NK-92 (cell line): ENCODE results near the gene COG4.

ENCODE experiments used
- DNase-seq: peaks from one replicate; lab custom pipeline; 2025; ENCODE audit not compliant: unreplicated experiment; lab: John Stamatoyannopoulos, UW

The COG4 gene

DNA sequence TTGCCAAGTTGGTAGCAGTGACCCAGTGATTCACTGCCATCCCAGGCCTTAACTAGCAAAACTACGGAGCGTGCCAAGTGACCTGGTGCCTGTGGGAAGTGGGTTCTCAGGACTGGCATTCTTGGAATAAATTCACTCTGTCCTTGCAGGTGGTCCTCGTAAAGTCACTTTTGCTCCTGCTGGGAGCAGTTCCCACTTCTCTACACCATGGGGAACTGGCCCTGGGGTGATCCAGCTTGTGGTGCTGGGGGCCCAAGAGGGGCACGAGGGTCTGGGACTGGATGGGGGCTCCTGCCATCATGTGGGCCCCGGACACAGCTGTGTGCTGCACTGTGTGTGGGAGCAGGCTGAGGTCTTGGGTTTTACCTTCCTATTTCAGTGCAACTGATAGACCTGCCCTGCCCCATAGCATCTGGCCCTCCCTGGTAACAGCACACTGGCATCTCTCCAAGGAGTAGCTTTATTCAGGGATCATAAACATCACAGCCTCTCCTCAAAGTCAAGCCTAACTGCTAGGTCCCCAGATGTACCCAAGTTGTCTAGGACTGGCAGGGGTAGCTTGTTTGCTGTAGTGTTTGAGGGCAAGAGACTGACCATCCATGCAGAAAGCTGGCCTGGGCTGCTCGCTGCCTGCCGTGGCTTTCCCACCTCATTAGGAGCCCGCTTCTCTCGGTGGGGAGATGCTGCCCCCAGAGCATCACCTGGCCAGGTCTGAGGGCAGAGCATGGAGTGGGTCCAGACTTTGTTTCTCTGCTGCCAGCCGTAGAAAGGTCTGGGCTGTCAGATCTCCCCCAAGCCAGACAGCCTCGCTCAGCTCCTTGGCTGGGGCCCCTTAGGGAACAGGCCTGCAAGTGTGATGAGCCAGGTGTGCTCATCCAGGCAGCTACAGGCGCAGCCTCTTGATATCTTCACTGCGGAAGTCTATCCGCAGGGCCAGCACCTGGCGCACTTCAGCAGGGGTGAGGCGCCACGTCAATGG, 42.9 kb downstream of the COG4 start:
- DNase-seq: no peak

DNA sequence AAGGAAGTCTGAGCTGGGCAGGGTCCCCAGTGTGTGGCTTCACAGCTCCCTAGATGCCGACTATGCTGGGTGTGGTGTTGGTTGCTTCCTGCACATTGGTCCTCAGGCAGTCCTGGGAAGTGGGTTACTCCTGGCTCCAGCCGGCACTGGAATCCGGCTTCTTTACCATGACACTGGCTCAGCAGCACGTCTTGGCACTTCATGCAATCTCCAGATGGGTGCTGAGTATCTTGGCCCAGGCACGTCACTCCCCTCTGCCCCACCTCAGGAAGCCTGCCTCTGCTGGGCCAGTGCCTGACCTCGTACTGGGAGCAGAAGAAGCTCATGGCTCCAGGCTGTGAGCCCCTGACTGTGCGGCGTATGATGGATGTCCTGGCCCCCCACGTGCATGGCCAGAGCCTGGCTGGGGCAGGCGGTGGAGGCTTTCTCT, 44.4 kb downstream of the COG4 start:
- DNase-seq: no peak

DNA sequence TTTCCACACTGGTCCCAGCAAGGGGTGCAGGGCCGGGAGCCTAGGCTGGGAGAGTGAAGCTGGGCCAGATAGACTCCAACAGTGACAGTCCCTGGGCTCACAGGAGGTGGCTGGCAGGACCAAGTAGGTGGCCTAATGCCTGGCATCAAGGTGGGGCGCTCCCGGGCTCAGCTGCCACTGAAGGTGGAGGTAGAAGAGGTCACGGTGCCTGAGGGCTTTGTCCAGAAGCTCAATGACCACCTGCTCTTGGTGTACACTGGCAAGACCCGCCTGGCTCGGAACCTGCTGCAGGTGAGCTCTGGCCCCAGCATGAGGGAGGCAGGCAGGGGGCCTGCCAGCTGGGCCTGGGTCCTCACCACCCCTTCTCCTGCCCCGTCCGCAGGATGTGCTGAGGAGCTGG, 45.2 kb downstream of the COG4 start:
- DNase-seq: no peak

DNA sequence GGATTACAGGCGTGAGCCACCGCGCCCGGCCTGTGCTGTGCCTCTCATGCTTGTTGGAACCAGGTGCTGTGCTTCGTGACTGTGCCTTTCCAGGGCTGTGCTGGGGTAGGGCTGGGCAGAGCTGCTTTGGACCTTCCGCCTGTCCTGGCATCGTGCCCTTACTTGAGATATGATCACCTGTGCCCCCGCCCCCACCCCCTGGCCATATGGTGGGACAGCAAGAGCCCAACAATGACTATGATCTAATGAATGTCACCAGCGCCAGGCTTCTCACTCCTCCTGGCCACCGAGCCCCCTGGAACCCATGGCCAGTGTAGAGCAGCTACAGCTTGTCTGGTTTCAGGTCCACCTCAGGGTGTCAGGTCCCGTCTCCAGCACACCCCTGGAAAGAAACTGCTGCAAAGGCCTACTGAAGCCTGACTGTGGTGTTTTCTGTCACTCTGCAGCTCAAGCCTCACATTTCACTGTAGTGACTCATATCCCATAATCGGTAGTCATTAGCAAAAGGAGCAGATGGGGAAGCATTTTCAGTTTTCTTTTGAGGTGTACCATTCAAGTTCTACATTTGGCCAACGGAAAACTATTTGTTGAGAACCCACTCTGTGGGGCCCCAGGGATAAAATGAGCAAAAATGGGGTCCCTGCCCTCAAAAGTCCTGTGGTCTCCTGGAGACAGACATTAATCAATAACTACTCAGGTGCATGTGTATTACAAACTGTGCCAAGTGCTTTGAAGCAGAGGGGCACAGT, 46.9 kb downstream of the COG4 start:
- no peak for DNase-seq

DNA sequence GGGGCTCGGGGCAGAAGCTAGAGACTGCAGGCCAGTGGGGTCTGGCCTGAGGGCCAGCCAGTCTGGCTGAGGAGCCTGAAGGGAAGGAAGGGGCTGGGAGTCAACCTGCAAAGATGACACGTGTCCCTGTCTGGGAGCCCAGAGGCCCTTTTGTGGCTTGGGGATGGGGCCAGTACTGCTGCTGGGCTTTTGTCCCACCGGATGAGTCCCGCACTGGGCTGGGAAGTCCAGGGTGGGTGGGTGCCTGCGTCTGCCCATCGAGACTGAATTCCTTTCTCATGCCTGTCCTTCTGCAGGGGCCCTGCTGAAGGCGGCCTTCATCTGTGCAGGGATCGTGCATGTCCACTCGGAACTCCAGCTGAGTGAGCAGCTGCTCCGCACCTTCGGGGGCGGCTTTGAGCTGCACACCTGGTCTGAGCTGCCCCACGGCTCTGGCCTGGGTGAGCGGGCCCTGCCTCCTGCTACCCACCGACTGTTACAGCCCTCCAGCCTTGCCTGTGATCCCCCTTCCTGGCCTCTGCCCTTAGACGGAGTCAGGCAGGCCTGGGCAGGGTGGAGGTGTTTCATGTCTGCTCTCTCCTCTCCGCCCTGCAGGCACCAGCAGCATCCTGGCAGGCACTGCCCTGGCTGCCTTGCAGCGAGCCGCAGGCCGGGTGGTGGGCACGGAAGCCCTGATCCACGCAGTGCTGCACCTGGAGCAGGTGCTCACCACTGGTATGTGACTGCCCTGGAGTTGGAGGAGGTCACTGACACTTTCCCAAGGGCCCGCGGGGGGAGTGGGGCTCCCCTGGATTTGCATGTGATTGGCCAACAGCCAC, 48.1 kb downstream of the COG4 start:
- DNase-seq: no peak

DNA sequence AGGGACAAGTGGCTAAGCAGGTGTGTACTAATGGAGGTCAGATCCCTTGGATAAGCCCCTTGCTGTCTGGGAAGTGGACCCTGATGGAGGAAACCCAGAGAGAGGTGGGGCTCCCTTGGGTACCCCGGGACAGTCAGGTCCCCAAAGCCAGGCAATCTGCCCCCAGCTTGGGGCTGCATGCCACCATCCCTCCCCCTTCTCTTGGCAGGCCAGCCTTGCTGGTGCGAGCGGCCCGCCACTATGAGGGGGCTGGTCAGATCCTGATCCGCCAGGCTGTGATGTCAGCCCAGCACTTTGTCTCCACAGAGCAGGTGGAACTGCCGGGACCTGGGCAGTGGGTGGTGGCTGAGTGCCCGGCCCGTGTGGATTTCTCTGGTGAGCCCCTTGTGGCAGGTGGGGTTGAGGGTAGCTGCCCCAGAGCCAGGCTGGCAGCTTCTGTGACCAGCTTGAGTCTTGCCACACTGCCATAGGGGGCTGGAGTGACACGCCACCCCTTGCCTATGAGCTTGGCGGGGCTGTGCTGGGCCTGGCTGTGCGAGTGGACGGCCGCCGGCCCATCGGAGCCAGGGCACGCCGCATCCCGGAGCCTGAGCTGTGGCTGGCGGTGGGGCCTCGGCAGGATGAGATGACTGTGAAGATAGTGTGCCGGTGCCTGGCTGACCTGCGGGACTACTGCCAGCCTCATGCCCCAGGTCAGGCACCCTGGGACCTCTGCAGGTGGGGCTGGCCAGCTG, 48.9 kb downstream of the COG4 start:
- DNase-seq: no peak

DNA sequence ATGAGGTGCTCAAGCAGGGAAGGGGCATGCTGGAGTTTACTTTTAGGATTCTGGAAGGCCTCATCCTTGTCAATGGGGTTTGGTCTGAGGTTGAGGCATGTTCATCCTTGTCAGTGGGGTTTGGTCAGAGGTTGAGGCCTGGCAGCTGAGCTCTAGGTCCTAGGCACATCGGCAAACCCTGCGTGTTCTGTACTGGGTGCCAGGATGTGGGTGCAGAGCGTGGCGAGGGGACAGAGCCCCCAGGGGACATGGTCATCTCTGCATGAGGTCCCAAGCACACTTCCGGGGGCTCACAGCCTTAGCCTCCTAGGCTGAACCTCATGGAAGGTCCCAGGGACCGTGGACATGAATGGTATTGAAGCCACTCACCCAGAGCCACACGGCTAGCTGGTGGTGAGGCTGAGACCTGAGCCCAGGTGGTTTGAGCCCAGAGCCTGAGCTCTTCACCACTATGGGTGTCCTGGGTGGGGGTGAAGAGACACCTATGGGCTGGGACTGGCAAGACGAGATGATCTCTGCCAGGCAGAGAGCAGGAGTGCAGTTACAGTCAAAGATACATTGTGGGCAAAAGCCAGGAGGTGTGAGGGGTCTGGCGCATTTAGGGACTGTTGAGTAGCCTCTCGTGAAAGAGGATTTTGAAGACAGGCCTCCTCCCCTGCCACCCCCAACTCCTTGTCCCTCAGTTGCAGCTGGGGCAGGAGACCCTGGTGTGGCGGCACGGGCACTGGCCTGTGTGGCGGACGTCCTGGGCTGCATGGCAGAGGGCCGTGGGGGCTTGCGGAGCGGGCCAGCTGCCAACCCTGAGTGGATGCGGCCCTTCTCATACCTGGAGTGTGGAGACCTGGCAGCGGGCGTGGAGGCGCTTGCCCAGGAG, 49.7 kb downstream of the COG4 start:
- no peak for DNase-seq

DNA sequence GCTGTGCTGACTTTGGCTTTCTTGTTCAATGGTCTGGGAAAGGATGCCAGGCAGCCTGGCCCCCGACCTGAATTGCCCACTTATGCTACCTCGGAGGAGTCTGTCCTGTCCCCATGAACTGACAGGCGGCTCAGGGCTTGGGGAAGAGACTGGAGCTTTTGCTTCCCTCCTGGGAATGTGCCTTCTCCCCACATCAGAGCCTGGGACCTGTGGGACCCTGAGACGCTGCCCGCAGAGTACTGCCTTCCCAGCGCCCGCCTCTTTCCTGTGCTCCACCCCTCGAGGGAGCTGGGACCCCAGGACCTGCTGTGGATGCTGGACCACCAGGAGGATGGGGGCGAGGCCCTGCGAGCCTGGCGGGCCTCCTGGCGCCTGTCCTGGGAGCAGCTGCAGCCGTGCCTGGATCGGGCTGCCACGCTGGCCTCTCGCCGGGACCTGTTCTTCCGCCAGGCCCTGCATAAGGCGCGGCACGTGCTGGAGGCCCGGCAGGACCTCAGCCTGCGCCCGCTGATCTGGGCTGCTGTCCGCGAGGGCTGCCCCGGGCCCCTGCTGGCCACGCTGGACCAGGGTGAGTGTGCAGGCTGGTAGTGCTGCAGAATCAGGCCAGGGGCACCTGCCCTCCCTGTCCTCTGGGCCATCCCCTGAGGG, 50.4 kb downstream of the COG4 start:
- no peak for DNase-seq

DNA sequence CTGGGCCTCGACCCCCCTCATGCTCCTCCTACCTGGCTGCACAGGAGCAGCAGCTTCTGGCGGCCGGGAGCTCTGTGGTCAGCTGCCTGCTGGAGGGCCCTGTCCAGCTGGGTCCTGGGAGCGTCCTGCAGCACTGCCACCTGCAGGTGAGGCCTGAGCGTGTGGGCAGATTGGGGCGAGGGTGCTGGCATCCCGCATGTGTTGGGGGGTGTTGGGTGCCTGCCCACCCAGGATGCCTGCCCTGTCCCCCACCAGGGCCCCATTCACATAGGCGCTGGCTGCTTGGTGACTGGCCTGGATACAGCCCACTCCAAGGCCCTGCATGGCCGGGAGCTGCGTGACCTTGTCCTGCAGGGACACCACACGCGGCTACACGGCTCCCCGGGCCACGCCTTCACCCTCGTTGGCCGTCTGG, 52.4 kb downstream of the COG4 start:
- no peak for DNase-seq

DNA sequence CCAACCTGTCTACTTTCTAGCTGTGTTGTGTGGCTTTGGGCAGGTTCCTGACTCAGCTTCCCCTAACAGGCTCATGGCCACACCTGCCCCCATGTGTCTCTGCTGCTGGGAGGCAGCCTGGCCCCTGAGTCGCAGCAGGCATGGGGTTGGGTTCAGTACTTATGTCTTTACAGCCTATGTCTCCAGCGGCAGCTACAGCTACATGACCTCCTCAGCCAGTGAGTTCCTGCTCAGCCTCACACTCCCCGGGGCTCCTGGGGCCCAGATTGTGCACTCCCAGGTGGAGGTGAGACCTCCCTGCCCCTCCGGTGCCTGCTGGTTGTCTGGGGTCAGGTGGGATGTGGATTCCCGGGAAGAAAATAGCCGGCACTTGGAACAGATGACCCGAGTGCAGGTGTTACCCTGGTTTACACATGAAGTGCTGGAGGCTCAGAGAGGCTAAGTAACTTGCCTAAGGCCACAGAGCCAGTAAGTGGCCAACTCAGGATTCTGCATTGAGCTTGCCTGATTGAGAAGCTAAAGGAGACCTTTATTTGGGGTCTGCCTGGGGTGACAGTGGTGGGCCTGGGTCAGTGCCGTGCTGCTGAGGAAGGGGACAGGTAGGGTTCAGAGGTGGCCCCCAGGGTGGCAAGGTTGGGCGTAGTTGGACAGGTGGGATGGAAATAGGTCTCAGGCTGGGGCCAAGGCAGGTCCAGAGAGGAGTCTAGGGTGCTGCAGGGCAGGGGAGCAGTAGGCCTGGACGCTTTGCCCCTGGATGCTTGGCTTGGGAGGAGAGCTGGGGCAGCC, 53.0 kb downstream of the COG4 start:
- no peak for DNase-seq

DNA sequence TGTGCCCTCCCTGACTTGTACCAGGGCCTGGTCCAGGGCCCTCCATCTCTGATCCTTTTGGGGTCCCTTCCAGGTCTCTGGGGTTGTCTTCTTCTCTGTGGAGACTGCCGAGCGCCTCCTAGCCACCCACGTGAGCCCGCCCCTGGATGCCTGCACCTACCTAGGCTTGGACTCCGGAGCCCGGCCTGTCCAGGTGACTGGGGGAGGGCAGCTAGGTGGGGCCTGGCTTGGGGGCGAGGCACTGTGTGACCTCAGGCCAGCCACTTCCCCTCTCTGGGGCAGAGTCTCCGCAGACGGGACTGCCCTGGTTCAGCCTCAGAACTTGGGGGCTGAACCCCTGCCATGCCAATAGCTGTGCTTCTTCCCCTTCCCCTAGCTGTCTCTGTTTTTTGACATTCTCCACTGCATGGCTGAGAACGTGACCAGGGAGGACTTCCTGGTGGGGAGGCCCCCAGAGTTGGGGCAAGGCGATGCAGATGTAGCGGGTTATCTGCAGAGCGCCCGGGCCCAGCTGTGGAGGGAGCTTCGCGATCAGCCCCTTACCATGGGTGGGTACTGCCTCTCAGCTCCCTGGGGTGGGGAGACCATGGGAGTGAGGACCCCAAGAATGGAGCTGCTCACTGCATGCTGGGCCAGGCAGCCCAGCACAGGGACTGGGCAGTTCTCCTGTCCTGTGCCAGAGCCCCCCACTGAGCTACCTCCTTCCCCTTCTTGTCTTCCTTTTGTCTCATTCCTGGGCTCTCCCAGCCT, 54.4 kb downstream of the COG4 start:
- no peak for DNase-seq

DNA sequence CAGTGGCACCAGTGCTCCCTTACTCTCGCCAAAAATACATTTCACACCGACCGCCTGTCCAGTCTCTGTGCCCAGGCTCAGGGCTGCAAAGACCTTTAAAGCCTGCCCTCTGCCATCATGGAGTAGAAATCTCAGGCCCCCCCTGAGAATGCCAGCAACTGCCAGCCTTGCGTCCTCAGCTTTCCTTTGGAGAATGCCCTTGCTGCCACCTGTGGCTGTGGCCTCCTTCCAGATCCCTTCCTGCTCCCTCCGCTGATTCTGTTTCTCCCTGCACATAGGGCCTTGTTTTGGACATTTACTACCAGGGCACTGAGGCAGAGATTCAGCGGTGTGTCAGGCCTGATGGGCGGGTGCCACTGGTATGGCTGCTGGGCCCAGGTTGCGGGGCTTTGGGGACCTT, 55.7 kb downstream of the COG4 start:
- no peak for DNase-seq

DNA sequence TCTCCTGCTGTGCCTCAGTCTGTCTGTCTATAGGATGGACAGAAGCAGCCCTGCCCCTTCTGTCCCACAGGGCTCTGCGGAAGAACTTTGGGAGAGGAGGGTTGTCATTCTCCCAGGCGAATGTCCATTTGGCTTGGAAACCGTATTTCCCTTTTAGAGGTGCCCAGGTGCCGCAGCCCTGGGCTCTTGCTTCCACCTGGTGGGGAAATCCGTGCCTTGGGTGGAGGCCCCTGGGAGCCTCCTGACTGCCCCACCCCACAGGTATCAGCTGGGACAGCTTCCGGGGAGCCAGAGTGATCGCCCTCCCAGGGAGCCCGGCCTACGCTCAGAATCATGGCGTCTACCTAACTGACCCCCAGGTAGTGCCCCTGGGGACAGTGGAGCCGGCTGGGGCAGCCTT, 56.2 kb downstream of the COG4 start:
- DNase-seq: no peak

DNA sequence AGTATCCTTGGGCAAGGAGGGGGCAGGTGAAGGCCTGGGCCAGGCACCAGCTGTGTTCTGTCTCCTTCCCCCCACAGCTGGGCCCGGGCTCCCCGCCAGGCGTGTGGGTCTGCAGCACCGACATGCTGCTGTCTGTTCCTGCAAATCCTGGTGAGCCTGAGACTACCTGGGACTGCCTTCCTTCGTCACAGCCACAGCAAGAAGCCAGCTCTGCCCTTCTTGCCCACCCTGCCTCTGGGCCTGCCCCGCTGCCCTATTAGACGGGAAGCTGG, 56.6 kb downstream of the COG4 start:
- no peak for DNase-seq

DNA sequence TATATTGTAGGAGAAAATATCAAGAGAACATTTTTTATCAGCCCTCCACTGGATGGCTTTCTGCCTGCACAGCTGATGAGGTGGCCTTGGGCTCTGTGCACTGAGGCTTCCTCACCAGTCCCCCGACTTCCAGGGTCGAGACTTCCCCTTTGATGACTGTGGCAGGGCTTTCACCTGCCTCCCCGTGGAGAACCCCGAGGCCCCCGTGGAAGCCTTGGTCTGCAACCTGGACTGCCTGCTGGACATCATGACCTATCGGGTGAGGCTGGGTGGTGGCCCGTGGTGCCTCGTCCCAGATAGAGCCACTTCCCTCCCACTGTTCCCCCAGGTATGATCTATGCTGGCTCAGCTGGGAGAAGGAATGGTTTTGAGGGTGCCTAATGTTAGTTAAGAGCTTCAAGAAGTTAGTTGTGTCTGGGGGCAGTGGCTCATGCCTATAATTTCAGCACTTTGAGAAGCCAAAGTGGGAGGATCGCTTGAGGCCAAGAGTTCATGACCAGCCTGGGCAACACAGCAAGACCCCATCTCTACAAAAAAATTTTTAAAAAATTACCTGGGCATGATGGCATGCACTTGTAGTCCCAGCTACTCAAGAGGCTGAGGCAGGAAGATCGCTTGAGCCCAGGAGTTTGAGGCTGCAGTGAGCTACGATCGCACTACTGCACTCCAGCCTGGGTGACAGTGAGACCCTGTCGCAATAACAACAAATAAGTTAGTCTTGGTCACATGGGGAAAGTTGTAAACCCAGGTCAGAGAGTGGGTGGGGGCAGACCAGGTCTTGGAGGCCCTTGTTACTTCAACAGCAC, 57.2 kb downstream of the COG4 start:
- DNase-seq: no peak

DNA sequence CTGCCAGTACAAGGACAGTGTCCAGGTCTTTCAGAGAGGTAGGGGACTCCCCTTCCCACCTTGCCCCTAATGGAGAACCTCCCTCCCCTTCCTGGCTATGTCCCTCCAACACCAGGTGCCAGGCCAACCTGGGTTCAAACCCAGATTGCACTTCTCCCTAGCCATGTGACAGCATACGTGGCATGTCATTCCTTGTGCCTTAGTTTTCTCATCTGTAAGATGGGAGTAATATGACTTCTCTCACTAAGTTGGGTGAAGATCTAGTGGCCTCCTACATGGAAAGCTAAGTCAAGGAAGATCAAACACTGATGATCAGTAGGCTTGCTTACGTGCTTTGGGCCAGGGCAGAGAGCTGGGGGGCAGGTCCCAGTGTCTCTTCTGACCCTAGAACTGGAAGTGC, 60.1 kb downstream of the COG4 start:
- DNase-seq: no peak

DNA sequence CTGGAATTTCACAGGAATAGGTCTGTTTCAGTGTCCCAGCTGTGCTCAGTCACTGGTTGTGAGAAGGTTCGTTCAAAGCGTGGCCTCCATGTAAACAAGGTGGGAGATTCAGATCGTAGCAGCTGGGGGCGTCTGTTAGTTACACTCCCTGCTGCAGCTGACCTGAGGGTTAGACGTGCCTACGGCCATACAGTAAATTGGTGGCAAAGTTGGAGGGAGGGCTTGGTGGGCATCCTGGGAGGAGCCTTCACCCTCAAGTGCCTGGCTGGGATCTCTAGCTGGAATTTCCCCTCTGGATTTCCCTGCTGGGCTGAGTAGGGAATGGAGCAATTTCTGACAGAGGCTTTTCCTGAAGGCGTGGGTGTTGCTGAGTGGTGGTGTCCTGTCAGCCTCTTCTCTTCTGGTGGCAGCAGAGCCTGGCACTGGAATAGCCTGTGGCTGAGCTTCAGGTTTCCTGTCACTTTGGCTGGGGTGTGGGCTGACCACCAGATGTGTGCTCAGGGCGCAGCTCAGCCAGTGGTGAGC, 62.6 kb downstream of the COG4 start:
- DNase-seq: no peak
